GM21360 (cell line): ENCODE data around the gene SLC6A19.
"Not testable (repeated sequence)": the region's sequence is repeated elsewhere in the genome, so short reads cannot be mapped to it uniquely, and the experiment has no call there.

Experiments
- ATAC-seq: cut with Tn5 transposase; IDR thresholded peaks from one replicate; pipeline ENCODE4 v1.9.1; 2021; ENCODE audit warnings: mild to moderate bottlenecking, moderate library complexity; ENCODE audit not compliant: unreplicated experiment

Gene SLC6A19

GRCh38 chr5:1261643-1262042 is 60.2 kb downstream of the SLC6A19 start:
- ATAC-seq, result no peak

- ATAC-seq, result no peak
These were observed 61.0 kb downstream of the SLC6A19 start for GRCh38 chr5:1262381-1262780.

- ATAC-seq, result no peak
These were observed 62.8 kb downstream of the SLC6A19 start for GRCh38 chr5:1264211-1264610.

GRCh38 chr5:1265026-1265425 is 63.6 kb downstream of the SLC6A19 start:
- ATAC-seq, result no peak

GRCh38 chr5:1265461-1266455 is 64.4 kb downstream of the SLC6A19 start:
- no peak for ATAC-seq

GRCh38 chr5:1266791-1267190 is 65.4 kb downstream of the SLC6A19 start:
- ATAC-seq, result no peak

GRCh38 chr5:1267464-1267863 is 66.1 kb downstream of the SLC6A19 start:
- not testable (repeated sequence) for ATAC-seq

- ATAC-seq, result no peak
These were observed 66.7 kb downstream of the SLC6A19 start for GRCh38 chr5:1268056-1268455.

GRCh38 chr5:1268666-1269065 is 67.3 kb downstream of the SLC6A19 start:
- ATAC-seq, result no peak

- ATAC-seq, result no peak
These were observed 69.0 kb downstream of the SLC6A19 start for GRCh38 chr5:1270426-1270825.

GRCh38 chr5:1270933-1271914 is 69.8 kb downstream of the SLC6A19 start:
- no peak for ATAC-seq

GRCh38 chr5:1272201-1272600 is 70.8 kb downstream of the SLC6A19 start:
- ATAC-seq, result no peak

GRCh38 chr5:1273745-1274144 is 72.3 kb downstream of the SLC6A19 start:
- no peak for ATAC-seq

- no peak for ATAC-seq
These were observed 73.1 kb downstream of the SLC6A19 start for GRCh38 chr5:1274471-1274870.
